Subcutaneous abdominal adipose tissue (tissue), 5 donors: ENCODE results near the gene SLC2A4.

Experiments used
- H3K27ac ChIP-seq: one replicate; pipeline ENCODE4 v1.7.0; 2013; ENCODE audit warnings: low read depth, mild to moderate bottlenecking, inconsistent platforms, low read length, moderate library complexity
- H3K27me3 ChIP-seq, 5 donors: one replicate each; pipeline ENCODE4 v1.7.0; 2013; ENCODE audit warnings: low read length in 5 of 5, inconsistent platforms in 1 of 5; ENCODE audit not compliant: control insufficient read depth in 5 of 5, insufficient read depth in 4 of 5
- H3K36me3 ChIP-seq, 5 donors: one replicate each; pipeline ENCODE4 v1.7.0; 2013; ENCODE audit warnings: low read length in 5 of 5; ENCODE audit not compliant: control insufficient read depth in 5 of 5, insufficient read depth in 5 of 5
- H3K4me1 ChIP-seq, 5 donors: one replicate each; pipeline ENCODE4 v1.7.0; 2013; ENCODE audit warnings: low read length in 5 of 5, mild to moderate bottlenecking in 3 of 5, moderate library complexity in 1 of 5; ENCODE audit not compliant: control insufficient read depth in 5 of 5, insufficient read depth in 5 of 5
- H3K4me3 ChIP-seq, 5 donors: one replicate each; pipeline ENCODE4 v1.7.0; 2013; ENCODE audit warnings: low read length in 5 of 5, low read depth in 1 of 5
- H3K9ac ChIP-seq, 5 donors: one replicate each; pipeline ENCODE4 v1.7.0; 2013; ENCODE audit warnings: low read length in 5 of 5, mild to moderate bottlenecking in 4 of 5, moderate library complexity in 3 of 5
- H3K9me3 ChIP-seq, 5 donors: one replicate each; pipeline ENCODE4 v1.7.0; 2013; ENCODE audit warnings: low read length in 5 of 5; ENCODE audit not compliant: control insufficient read depth in 5 of 5
- donor health status: healthy.
- donor health status: healthy.
- donor health status: healthy.
- donor health status: healthy.
- donor health status: healthy.

SLC2A4 gene

DNA sequence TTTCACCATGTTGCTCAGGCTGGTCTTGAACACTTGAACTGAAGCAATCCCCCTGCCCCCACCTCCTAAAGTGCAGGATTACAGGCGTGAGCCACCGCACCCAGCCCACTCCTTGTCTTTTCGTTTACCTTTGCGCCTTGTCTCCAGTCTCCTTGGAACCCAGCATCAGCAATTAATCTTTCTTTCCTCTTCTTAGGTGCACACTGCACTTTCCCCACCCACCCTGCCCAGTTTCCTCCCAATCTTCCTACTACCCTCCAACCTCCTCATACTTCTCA lies 17.8 kb upstream of the SLC2A4 start:
- Histone ChIP-seq H3K36me3 (peaks cover 0 to 10% (median 7%) of the 10 kb centered on the region in 5 donors), H3K27ac (no peak overlapping the region), H3K4me3 (peak overlapping the region in 1 of 5 donors; percentile 68), H3K9me3 (no peaks in the 10 kb centered on the region), H3K27me3 (peaks cover 0 to 22% (median 14%) of the 10 kb centered on the region in 5 donors), H3K9ac (no peak overlapping the region), H3K4me1 (peaks cover 0 to 46% (median 38%) of the 10 kb centered on the region in 5 donors)

DNA sequence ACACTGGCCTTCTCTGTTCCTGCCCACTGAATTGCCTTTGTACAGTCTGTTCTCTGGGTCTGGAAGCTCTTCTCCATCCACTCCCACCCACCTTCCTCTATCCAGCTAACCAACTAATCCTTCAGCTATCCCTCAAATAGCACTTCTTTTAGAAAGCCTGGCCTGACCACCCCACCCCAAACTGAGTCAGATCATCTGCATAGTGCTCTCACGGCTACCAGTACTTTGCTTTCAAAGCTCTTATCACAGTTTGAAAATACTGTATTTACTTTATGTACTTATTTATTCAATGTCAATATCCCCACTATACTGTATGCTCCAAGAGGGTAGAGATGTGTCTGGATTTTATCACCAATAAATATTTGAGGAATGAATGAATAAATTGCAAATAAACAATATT lies 14.7 kb upstream of the SLC2A4 start:
- Histone ChIP-seq H3K36me3 (no peaks in the 10 kb centered on the region), H3K4me3 (no peak overlapping the region), H3K9me3 (no peaks in the 10 kb centered on the region), H3K27me3 (peaks cover 0 to 19% (median 14%) of the 10 kb centered on the region in 5 donors), H3K4me1 (peaks cover 0 to 29% (median 21%) of the 10 kb centered on the region in 5 donors), H3K9ac (no peak overlapping the region), H3K27ac (no peak overlapping the region)

DNA sequence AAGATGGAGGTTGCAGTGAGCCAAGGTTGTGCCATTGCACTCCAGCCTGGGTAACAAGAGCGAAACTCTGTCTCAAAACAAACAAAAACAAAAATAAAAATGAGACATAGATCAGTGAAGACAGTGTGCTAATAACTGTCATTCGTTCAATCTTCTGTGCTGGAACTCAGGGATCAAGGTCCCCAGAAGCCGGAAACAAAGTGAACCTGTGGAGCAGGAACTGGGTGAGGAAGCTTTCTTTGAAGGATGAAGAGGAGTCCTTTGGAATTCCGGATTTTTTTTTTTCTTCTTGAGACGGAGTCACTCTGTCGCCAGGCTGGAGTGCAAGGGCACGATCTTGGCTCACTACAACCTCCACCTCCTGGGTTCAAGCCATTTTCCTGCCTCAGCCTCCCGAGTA lies 2.1 kb upstream of the SLC2A4 start:
- no peak overlapping the region for H3K27ac ChIP-seq
- H3K4me1 ChIP-seq = peaks cover 7 to 47% (median 30%) of the 10 kb centered on the region in 5 donors
- H3K9me3 ChIP-seq = no peaks in the 10 kb centered on the region
- H3K4me3 ChIP-seq = no peak overlapping the region
- no peak overlapping the region for H3K9ac ChIP-seq
- H3K27me3 ChIP-seq = peaks cover 0 to 15% (median 0%) of the 10 kb centered on the region in 5 donors
- peaks cover 0 to 9% (median 6%) of the 10 kb centered on the region in 5 donors for H3K36me3 ChIP-seq

DNA sequence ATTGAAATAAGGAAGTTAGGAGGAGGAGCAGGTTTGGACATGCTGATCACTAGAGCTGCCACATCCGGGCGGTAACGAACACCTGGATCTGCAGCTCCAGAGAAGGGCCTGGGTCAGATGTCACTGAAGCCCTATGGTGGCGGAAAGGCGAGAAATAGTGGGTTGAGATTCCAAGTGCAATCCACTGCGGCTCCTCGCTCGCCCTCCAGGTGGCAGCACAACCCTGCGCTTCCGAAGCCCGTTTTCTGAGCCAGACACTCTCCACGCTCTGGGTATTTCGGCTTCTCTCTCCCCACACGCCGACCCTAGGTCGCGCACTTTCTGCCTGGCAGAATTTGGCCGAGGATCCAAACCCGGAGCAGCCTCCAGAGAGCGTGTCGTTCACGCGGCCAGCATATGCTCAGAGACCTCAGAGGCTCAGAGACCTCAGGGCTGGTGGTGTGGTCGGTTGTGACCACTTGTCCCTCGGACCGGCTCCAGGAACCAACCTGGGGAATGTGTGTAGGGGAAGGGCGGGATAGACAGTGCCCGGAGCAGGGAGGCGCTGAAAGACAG lies 922 bp upstream of the SLC2A4 start:
- Histone ChIP-seq H3K27me3 (peaks cover 0 to 15% (median 0%) of the 10 kb centered on the region in 5 donors), H3K36me3 (peaks cover 0 to 20% (median 17%) of the 10 kb centered on the region in 5 donors), H3K27ac (peak overlapping the region; percentile 90), H3K9me3 (no peaks in the 10 kb centered on the region), H3K4me3 (peak overlapping the region in 4 of 5 donors; percentile 54 to 69 (median 61)), H3K4me1 (peaks cover 7 to 55% (median 30%) of the 10 kb centered on the region in 5 donors), H3K9ac (peak overlapping the region in 4 of 5 donors; percentile 28 to 70 (median 62))

DNA sequence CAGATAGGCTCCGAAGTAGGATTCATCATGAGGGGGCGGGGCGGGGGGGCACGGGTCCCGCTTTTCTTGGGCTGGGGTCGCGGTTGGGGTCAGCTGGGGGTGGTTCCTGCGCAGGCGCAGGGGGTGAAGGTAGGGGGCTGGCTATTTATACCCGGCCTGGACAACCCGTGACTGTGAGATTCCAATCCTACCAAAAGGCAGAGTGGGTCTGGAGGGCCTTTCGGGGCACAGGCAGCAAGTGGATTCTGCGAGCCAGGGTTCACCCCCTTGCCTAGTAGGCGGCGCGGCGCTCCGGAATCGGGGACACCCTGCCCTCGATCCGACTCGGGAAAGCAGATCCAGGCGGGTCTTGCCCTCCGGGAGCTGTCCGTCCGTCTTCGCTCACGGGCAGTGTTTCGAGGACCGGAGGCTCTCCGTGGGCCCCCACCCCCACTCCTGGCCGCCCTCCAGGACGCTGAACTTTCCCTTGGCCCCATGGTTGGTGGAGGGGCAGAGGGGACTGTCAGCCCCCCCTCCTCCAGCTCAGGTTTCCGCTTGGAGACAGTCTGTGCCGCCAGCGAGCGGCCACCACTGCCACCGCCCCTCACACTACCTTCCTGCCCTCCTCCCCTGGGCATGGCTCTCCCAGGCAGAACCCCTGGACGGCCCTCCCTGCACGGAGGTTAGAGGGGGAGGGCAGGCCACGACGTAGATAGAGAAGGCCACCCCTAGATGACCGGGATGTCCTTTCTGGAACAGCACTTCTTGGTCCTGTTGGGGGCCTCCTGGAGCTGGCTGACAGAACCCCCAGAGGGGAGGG lies 634 bp downstream of the SLC2A4 start:
- peak overlapping the region in 4 of 5 donors; percentile 23 to 77 (median 61) for H3K9ac ChIP-seq
- peak overlapping the region; percentile 54 to 69 (median 68) for H3K4me3 ChIP-seq
- H3K36me3 ChIP-seq = peaks cover 0 to 33% (median 28%) of the 10 kb centered on the region in 5 donors
- H3K4me1 ChIP-seq = peaks cover 7 to 61% (median 30%) of the 10 kb centered on the region in 5 donors
- H3K27me3 ChIP-seq = peaks cover 0 to 15% (median 0%) of the 10 kb centered on the region in 5 donors
- peak overlapping the region; percentile 90 for H3K27ac ChIP-seq
- no peaks in the 10 kb centered on the region for H3K9me3 ChIP-seq

DNA sequence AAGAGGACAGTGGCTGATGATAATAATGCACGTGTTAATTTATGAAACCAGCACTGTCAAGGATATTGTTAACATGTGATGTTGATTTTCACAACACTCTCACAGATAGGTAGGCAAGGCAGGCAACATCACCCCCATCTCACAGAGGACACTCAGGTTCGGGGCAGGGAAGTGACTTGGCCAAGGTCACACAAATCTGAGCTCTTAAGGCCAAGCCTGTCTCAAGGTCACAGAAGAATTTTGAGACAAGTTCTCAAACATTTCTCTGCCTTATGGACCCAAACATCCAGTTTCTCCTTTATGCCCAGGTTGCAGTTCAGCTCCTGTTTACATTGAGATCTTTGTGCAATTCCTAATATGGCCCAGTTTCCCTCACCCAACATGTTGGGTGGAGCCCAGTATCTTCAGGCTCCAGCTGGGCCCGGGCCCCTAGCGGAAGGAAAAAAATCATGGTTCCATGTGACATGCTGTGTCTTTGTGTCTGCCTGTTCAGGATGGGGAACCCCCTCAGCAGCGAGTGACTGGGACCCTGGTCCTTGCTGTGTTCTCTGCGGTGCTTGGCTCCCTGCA lies 1.3 kb downstream of the SLC2A4 start:
- H3K36me3 ChIP-seq = peaks cover 0 to 38% (median 31%) of the 10 kb centered on the region in 5 donors
- no peaks in the 10 kb centered on the region for H3K9me3 ChIP-seq
- H3K9ac ChIP-seq = peak overlapping the region in 3 of 5 donors; percentile 23 to 77 (median 70)
- H3K27me3 ChIP-seq = peaks cover 0 to 15% (median 0%) of the 10 kb centered on the region in 5 donors
- peaks cover 7 to 61% (median 30%) of the 10 kb centered on the region in 5 donors for H3K4me1 ChIP-seq
- H3K27ac ChIP-seq = peak overlapping the region; percentile 90
- H3K4me3 ChIP-seq = peak overlapping the region; percentile 54 to 69 (median 68)

DNA sequence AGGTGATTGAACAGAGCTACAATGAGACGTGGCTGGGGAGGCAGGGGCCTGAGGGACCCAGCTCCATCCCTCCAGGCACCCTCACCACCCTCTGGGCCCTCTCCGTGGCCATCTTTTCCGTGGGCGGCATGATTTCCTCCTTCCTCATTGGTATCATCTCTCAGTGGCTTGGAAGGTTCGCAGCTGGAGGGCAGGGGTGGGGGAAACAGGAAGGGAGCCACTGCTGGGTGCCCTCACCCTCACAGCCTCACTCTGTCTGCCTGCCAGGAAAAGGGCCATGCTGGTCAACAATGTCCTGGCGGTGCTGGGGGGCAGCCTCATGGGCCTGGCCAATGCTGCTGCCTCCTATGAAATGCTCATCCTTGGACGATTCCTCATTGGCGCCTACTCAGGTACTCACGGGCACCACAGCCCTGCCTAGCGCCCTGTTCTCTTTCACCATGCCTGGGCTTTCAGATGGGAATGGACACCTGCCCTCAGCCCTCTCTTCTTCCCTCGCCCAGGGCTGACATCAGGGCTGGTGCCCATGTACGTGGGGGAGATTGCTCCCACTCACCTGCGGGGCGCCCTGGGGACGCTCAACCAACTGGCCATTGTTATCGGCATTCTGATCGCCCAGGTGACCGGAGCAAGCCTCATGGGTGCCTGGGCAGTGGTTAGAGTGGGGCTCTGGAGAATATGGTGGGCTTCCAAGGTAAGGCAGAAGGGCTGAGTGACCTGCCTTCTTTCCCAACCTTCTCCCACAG lies 2.1 kb downstream of the SLC2A4 start:
- peaks cover 0 to 39% (median 31%) of the 10 kb centered on the region in 5 donors for H3K36me3 ChIP-seq
- peak overlapping the region in 3 of 5 donors; percentile 65 to 69 (median 68) for H3K4me3 ChIP-seq
- H3K4me1 ChIP-seq = peaks cover 7 to 61% (median 30%) of the 10 kb centered on the region in 5 donors
- H3K27me3 ChIP-seq = peaks cover 0 to 15% (median 0%) of the 10 kb centered on the region in 5 donors
- peak overlapping the region; percentile 90 for H3K27ac ChIP-seq
- no peaks in the 10 kb centered on the region for H3K9me3 ChIP-seq
- H3K9ac ChIP-seq = peak overlapping the region in 1 of 5 donors; percentile 53

DNA sequence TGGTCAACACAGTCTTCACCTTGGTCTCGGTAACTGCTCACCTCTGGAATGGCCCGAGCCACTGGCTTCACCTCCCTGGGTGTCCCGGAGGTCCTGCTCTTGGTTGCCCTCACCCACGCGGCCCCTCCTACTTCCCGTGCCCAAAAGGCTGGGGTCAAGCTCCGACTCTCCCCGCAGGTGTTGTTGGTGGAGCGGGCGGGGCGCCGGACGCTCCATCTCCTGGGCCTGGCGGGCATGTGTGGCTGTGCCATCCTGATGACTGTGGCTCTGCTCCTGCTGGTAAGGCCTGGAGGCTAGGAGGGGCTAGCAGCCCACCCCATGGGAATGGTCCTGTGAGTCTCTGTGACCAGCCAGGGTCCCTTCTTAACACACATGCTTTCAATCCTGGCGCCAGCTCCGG lies 3.4 kb downstream of the SLC2A4 start:
- H3K4me1 ChIP-seq = peaks cover 7 to 65% (median 32%) of the 10 kb centered on the region in 5 donors
- peak overlapping the region in 1 of 5 donors; percentile 47 for H3K9ac ChIP-seq
- H3K27me3 ChIP-seq = peaks cover 0 to 15% (median under 1%) of the 10 kb centered on the region in 5 donors
- H3K9me3 ChIP-seq = no peaks in the 10 kb centered on the region
- H3K4me3 ChIP-seq = no peak overlapping the region
- H3K27ac ChIP-seq = no peak overlapping the region
- H3K36me3 ChIP-seq = peaks cover 0 to 39% (median 31%) of the 10 kb centered on the region in 5 donors

DNA sequence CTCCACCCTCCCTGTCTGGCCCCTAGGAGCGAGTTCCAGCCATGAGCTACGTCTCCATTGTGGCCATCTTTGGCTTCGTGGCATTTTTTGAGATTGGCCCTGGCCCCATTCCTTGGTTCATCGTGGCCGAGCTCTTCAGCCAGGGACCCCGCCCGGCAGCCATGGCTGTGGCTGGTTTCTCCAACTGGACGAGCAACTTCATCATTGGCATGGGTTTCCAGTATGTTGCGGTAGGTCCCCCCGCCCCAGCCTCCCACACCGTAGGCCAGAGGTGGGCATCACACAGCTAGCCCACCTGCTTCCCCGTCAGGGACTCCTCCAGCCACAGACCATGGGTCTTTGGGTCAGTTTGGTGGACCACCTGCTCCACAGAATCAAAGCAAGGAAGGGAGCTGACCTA lies 4.2 kb downstream of the SLC2A4 start:
- Histone ChIP-seq H3K4me3 (no peak overlapping the region), H3K27ac (no peak overlapping the region), H3K36me3 (peaks cover 0 to 39% (median 31%) of the 10 kb centered on the region in 5 donors), H3K4me1 (peaks cover 7 to 67% (median 34%) of the 10 kb centered on the region in 5 donors), H3K27me3 (peaks cover 0 to 15% (median 5%) of the 10 kb centered on the region in 5 donors), H3K9me3 (no peaks in the 10 kb centered on the region), H3K9ac (peak overlapping the region in 1 of 5 donors; percentile 47)
